ENCODE data around the gene CFAP45.

DNA sequence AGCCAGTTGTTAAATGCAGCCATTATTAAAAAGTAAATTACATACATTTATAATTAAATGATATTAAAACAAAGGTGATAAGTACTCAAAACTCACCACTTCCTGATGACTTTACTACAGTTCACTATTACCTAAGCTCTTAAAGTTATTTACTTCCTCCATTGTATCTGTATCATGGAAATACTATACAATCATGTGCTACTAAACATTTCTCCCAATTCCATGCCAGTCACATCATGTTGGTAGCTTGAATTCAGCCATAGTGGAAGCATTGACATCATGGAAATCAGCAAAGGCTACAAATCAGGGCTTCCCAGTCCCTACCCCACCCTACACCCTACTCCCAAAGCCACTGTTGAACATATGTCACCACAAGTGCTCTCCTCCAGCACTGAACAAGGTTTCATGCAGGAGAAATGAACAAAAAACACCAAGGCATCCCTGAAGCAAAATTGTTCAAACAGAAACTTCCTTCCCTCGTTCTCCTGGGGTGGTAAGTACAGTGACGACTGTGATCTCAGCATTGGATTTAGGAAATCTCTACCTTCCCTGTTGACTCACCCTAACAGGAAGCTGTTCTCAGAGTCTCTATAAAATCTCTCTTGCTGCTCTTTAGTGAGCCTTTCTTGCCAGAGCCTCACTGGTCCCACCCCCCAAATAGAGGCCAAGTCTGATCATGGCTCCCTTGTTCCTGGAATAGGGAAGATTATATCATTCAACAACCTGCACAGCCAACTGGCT, 50.2 kb downstream of the CFAP45 start:
- TF ChIP-seq SIN3A (IDR thresholded peaks at IDR 0.05; ENCODE audit: borderline replicate concordance, insufficient read depth, low read length) (no peak), POLR2AphosphoS5 (IDR thresholded peaks at IDR 0.05; ENCODE audit: low read depth, low read length) (no peak), TAF1 (IDR thresholded peaks at IDR 0.05; ENCODE audit: borderline replicate concordance, insufficient read depth, low read length) (no peak), FOXP2 (optimal IDR thresholded peaks at IDR 0.05; ENCODE audit: borderline replicate concordance, extremely low read depth, extremely low read length, insufficient read depth) (no peak)
- TF ChIP-seq, protein P1, sequence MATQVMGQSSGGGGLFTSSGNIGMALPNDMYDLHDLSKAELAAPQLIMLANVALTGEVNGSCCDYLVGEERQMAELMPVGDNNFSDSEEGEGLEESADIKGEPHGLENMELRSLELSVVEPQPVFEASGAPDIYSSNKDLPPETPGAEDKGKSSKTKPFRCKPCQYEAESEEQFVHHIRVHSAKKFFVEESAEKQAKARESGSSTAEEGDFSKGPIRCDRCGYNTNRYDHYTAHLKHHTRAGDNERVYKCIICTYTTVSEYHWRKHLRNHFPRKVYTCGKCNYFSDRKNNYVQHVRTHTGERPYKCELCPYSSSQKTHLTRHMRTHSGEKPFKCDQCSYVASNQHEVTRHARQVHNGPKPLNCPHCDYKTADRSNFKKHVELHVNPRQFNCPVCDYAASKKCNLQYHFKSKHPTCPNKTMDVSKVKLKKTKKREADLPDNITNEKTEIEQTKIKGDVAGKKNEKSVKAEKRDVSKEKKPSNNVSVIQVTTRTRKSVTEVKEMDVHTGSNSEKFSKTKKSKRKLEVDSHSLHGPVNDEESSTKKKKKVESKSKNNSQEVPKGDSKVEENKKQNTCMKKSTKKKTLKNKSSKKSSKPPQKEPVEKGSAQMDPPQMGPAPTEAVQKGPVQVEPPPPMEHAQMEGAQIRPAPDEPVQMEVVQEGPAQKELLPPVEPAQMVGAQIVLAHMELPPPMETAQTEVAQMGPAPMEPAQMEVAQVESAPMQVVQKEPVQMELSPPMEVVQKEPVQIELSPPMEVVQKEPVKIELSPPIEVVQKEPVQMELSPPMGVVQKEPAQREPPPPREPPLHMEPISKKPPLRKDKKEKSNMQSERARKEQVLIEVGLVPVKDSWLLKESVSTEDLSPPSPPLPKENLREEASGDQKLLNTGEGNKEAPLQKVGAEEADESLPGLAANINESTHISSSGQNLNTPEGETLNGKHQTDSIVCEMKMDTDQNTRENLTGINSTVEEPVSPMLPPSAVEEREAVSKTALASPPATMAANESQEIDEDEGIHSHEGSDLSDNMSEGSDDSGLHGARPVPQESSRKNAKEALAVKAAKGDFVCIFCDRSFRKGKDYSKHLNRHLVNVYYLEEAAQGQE (IDR thresholded peaks at IDR 0.05; ENCODE audit: insufficient read depth in 1 of 2, low read depth in 2 of 2, low read length in 2 of 2) = no peak
